Measurements from ENCODE around the gene NFYA. TPM values are rescaled to one million over a fixed set of nuclear protein-coding genes. Genes with fewer than 3 reads are reported as not detected.
A peak's percentile ranks its signal among the peaks of the same experiment; 100 is the strongest.

NFYA gene
- total and polyA plus RNA-seq, 2 of the 13 experiments (the other 11 are each of a cell fraction or from before 2014, with no cell fraction given), result 16.0 to 22.9 TPM

- no peak; the same call in 1 of the 2 replicates for TF ChIP-seq ARID5B (CRISPR knock-in tag; IDR thresholded peaks at IDR 0.05)
Measured at GRCh38 chr6:41027799-41028560, 44.8 kb upstream of the NFYA start (continued).

GRCh38 chr6:41028561-41029412 is 44.0 kb upstream of the NFYA start:
- ChIA-PET CTCF (ENCODE audit: low intra/inter-chr PET ratio, low total read pairs) (interaction anchor here (0.8 to 3.0 kb wide), 8 partner anchors 22 to 204 kb away, joined by 3 to 56 read pairs (median 6); no protein-coding TSS in a partner anchor), POLR2A (interaction anchor here (0.9 to 1.6 kb wide), 4 partner anchors 12 to 44 kb away, joined by 3 to 7 read pairs (median 3); partner anchors contain the start of genes NFYA and OARD1)
- H3K4me2 ChIP-seq (ENCODE audit: low read depth, low read length), result peak overlapping the region; percentile 66; the same call in 1 of the 2 replicates
- H3K79me2 ChIP-seq (ENCODE audit: insufficient read depth, low read length), result no peaks in the 10 kb centered on the region
- in situ Hi-C loops (cut with HindIII; ENCODE audit: extremely low pct_ligation_motif_present, low pct_unique_long_range_greater_than_20kb), result loop anchor here (25.0 kb wide), 1 partner anchor 691 kb away; no protein-coding TSS in a partner anchor
- H3K27ac ChIP-seq (ENCODE audit: extremely low read length, insufficient read depth, low read length), result no peak overlapping the region
- H4K20me1 ChIP-seq (ENCODE audit: insufficient read depth, low read length), result no peaks in the 10 kb centered on the region
- BruUV-seq (replicated peaks), result no TSS peak
- no peak overlapping the region for H3K4me3 ChIP-seq (replicated peaks in 1 of 3; ENCODE audit: insufficient read depth in 1 of 3, low read depth in 2 of 3, low read length in 3 of 3)
- H3K9ac ChIP-seq (ENCODE audit: insufficient read depth, low read depth, low read length), result 0 out of 2 replicates have a peak overlapping the region, but pooled peaks have one; percentile 29
- 96% methylated on average over 13 of the region's 13 CpGs for WGBS (ENCODE audit: low lambda C conversion rate)
- H3K4me1 ChIP-seq (ENCODE audit: insufficient read depth, low read length), result peaks cover 19% of the 10 kb centered on the region
- intact Hi-C loops (cut with micrococcal nuclease; ENCODE audit: unreplicated experiment), result loop anchor here (1.0 to 5.0 kb wide), 2 partner anchors 132 to 181 kb away; no protein-coding TSS in a partner anchor
- DNase-seq (ENCODE audit: low spot score) (no peak), FAIRE-seq (no peak), ATAC-seq (peak; percentile 15)
- no peaks in the 10 kb centered on the region for H3K27me3 ChIP-seq (ENCODE audit: control insufficient read depth in 1 of 2, insufficient read depth in 2 of 2, low read length in 2 of 2)
- no peak overlapping the region for H2AFZ ChIP-seq (ENCODE audit: low read length)
- no peaks in the 10 kb centered on the region for H3K36me3 ChIP-seq (replicated peaks in 1 of 2; ENCODE audit: control insufficient read depth in 1 of 2, insufficient read depth in 2 of 2, low read length in 2 of 2)
- no peaks in the 10 kb centered on the region for H3K9me3 ChIP-seq (ENCODE audit: low read length)
- TF ChIP-seq NFE2L2 (IDR thresholded peaks at IDR 0.05; ENCODE audit: low read length), result no peak
- TF ChIP-seq ZNF737 (CRISPR knock-in tag; IDR thresholded peaks at IDR 0.05; ENCODE audit: borderline replicate concordance), result no peak
- 0 out of 2 replicates have a peak, but pooled peaks have one; percentile 55 for TF ChIP-seq MTA1 (CRISPR knock-in tag; IDR thresholded peaks at IDR 0.05; ENCODE audit: borderline replicate concordance)
- TF ChIP-seq ZNF142 (CRISPR knock-in tag; IDR thresholded peaks at IDR 0.05), result no peak
- TF ChIP-seq LBX2 (CRISPR knock-in tag; IDR thresholded peaks at IDR 0.05; ENCODE audit: borderline replicate concordance), result no peak
